Measurements from ENCODE around the gene NEUROD2. TPM values are rescaled to one million over a fixed set of nuclear protein-coding genes. Genes with fewer than 3 reads are reported as not detected.

NEUROD2 gene
- total RNA-seq, 6 donors from 2014 or later: not detected

DNA sequence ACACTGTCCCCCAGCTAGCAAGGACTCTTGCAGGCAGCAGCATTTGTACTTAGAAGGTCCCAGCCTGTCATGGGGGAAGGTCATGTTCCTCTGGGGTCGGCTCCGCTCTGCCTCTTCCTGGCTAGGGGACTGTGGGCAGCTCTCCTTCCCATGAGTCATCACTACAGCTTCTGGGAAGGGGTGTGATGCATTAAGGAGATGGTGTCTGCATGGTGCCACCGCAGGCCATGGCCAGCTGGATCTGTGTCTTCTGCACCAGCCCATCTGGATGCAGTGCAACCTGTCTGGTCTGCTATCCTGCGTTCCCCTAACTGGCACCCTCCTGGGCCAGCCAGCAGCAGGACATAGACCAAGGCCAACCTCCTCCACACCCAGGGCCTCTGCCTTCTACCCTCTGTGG, 35.6 kb upstream of the NEUROD2 start:
- TF ChIP-seq, protein P1, sequence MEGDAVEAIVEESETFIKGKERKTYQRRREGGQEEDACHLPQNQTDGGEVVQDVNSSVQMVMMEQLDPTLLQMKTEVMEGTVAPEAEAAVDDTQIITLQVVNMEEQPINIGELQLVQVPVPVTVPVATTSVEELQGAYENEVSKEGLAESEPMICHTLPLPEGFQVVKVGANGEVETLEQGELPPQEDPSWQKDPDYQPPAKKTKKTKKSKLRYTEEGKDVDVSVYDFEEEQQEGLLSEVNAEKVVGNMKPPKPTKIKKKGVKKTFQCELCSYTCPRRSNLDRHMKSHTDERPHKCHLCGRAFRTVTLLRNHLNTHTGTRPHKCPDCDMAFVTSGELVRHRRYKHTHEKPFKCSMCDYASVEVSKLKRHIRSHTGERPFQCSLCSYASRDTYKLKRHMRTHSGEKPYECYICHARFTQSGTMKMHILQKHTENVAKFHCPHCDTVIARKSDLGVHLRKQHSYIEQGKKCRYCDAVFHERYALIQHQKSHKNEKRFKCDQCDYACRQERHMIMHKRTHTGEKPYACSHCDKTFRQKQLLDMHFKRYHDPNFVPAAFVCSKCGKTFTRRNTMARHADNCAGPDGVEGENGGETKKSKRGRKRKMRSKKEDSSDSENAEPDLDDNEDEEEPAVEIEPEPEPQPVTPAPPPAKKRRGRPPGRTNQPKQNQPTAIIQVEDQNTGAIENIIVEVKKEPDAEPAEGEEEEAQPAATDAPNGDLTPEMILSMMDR (IDR thresholded peaks at IDR 0.05): no peak
- TF ChIP-seq POLR2AphosphoS5 (IDR thresholded peaks at IDR 0.05): no peak
- TF ChIP-seq POLR2A (IDR thresholded peaks at IDR 0.05): no peak
- no peak for TF ChIP-seq EP300 (IDR thresholded peaks at IDR 0.05)
- Histone ChIP-seq H3K9me3 (no peaks in the 10 kb centered on the region), H3K27me3 (no peaks in the 10 kb centered on the region), H3K36me3 (peaks cover 0 to 2% (median 0%) of the 10 kb centered on the region in 4 donors), H3K27ac (no peak overlapping the region), H3K4me1 (peaks cover 50 to 73% (median 57%) of the 10 kb centered on the region in 4 donors), H3K4me3 (no peak overlapping the region)
- DNase-seq (no peak), ATAC-seq (ENCODE audit: low FRiP score in 2 of 2) (peak in 1 of 2 donors; percentile 21)
- 63 to 76% methylated on average over 2 to 4 of the region's 4 CpGs for WGBS, 2 donors

DNA sequence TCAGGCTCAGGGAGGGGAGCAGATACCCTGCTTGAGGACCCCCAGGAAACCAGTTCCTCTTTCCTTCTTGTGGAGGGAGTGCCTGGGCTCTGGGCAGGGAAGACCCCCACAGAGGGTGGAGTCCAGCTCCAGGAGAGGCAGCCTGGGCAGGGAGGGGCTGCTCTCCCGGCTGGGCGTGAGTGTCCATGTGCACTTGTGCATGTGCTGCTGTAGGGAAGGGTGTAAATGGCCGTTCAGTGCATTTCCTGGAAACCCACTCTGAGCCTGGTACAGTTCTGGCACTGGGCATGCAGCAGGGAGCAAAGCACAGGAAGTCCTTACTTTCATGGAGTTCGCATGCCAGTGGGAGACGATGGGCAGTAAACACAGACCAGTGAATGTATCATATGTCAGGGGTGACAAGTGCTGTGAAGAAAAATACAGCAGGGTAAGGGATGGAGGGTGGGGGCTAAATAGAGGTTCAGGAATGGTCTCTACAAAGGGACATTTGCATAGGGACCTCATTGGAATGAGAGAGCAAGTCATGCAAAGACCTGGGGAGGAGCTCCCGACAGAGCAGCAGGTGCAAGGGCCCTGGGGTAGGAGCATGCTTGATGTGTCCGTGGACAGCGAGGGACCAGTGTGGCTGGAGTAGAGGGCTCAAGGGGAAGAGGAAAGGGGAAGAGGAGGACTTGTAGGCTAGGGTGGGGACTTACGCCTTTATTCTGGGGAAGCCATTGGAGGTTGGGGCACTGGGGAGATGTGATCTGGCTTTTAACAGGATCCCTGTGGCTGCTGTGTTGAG, 34.8 kb upstream of the NEUROD2 start:
- TF ChIP-seq, protein P1 (IDR thresholded peaks at IDR 0.05): no peak
- TF ChIP-seq POLR2A (IDR thresholded peaks at IDR 0.05): no peak
- no peak for TF ChIP-seq EP300 (IDR thresholded peaks at IDR 0.05)
- TF ChIP-seq POLR2AphosphoS5 (IDR thresholded peaks at IDR 0.05): no peak
- Histone ChIP-seq H3K27me3 (no peaks in the 10 kb centered on the region), H3K9me3 (no peaks in the 10 kb centered on the region), H3K4me3 (no peak overlapping the region), H3K36me3 (peaks cover 0 to 2% (median 0%) of the 10 kb centered on the region in 4 donors), H3K27ac (peak overlapping the region in 2 of 4 donors; percentile 5 to 46), H3K4me1 (peaks cover 57 to 79% (median 63%) of the 10 kb centered on the region in 4 donors)
- WGBS, 2 donors: 71 to 73% methylated on average over 9 of the region's 9 CpGs
- DNase-seq (no peak), ATAC-seq (ENCODE audit: low FRiP score in 2 of 2) (peak; percentile 4 to 14)

DNA sequence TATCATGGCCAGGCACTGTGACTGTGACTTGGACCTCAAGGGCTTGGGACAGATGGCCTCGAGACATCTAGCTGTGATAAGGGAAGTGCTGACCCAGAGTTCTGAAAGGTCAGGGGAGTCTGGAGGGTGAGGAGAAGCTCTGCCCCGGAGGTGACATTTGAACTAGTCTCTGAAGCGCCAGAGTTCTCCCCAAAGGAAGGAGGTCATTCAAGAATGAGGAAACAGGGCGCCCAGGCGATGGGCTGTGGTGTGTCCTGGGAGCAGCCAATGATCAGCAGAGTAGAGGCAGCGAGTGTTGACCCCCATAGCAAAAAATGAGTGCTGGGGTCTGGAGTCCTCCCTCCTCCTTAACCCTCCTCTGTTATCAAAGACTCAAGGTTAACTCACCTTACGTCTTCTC, 34.2 kb upstream of the NEUROD2 start:
- TF ChIP-seq EP300 (IDR thresholded peaks at IDR 0.05) (no peak), POLR2A (IDR thresholded peaks at IDR 0.05) (no peak), POLR2AphosphoS5 (IDR thresholded peaks at IDR 0.05) (no peak)
- TF ChIP-seq, protein P1 (IDR thresholded peaks at IDR 0.05): no peak
- Histone ChIP-seq H3K4me1 (peaks cover 57 to 76% (median 63%) of the 10 kb centered on the region in 4 donors), H3K27me3 (no peaks in the 10 kb centered on the region), H3K9me3 (no peaks in the 10 kb centered on the region), H3K27ac (peak overlapping the region in 2 of 4 donors; percentile 5 to 46), H3K36me3 (no peaks in the 10 kb centered on the region), H3K4me3 (no peak overlapping the region)
- 58 to 74% methylated on average over 7 of the region's 7 CpGs for WGBS, 2 donors
- no peak for ATAC-seq (ENCODE audit: low FRiP score in 2 of 2)
- no peak for DNase-seq

DNA sequence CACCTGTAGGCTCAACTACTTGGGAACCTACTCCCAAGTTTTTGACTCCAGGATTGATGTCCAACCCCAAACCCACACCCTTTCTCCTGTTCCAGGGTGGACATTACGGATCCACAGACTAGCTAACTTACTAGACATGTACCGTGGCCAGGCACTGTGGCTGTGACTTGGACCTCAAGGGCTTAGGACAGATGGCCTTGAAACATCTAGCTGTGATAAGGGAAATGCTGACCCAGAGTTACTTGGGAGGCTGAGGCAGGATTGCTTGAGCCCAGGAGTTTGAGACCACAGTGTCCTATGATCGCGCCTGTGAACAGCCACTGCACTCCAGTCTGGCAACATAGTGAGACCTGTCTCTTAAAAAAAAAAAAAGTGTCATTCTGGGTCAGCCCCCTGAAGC, 33.4 kb upstream of the NEUROD2 start:
- H3K4me1 ChIP-seq: peaks cover 64 to 84% (median 70%) of the 10 kb centered on the region in 4 donors
- no peak for DNase-seq
- ATAC-seq (ENCODE audit: low FRiP score in 2 of 2): no peak
- no peaks in the 10 kb centered on the region for H3K9me3 ChIP-seq
- WGBS, 2 donors: 94 to 100% methylated on average over 4 of the region's 4 CpGs
- H3K36me3 ChIP-seq: no peaks in the 10 kb centered on the region
- peak overlapping the region in 1 of 4 donors; percentile 46 for H3K27ac ChIP-seq
- H3K27me3 ChIP-seq: no peaks in the 10 kb centered on the region
- no peak overlapping the region for H3K4me3 ChIP-seq
- TF ChIP-seq EP300 (IDR thresholded peaks at IDR 0.05) (no peak), POLR2A (IDR thresholded peaks at IDR 0.05) (no peak)

DNA sequence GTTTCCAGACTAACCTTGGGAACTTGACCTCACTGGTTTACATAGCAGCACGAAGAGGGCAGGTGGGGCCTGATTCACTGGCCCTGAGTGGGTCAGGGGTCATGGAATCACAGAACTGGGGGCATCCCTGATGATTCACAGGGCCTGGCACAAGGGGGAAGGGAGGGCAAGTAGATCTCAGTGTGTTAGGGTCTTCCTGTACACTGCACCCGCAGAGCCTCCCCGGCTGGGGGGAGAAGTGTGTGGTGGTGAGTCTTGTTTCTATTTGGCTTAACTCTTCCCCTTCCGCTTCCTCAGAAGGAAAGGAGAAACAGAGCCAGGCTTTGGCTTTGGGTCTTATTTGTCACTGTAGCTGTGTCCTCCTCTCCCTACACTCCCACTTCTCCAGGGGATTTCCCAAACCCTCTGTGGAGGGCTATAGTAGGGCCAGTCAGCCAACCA, 32.9 kb upstream of the NEUROD2 start:
- DNase-seq (no peak), ATAC-seq (ENCODE audit: low FRiP score in 2 of 2) (no peak)
- no peaks in the 10 kb centered on the region for H3K27me3 ChIP-seq
- TF ChIP-seq, protein P1 (IDR thresholded peaks at IDR 0.05): no peak
- TF ChIP-seq POLR2AphosphoS5 (IDR thresholded peaks at IDR 0.05): no peak
- TF ChIP-seq POLR2A (IDR thresholded peaks at IDR 0.05): no peak
- no peak for TF ChIP-seq EP300 (IDR thresholded peaks at IDR 0.05)
- H3K4me1 ChIP-seq: peaks cover 64 to 89% (median 72%) of the 10 kb centered on the region in 4 donors
- no peaks in the 10 kb centered on the region for H3K9me3 ChIP-seq
- WGBS, 2 donors: 25% methylated on average over 2 to 4 of the region's 4 CpGs
- H3K27ac ChIP-seq: peak overlapping the region in 2 of 4 donors; percentile 16 to 46
- peak overlapping the region in 1 of 4 donors; percentile 2 for H3K4me3 ChIP-seq
- no peaks in the 10 kb centered on the region for H3K36me3 ChIP-seq
